ENCODE data around the gene TUBAL3.
A peak's percentile ranks its signal among the peaks of the same experiment; 100 is the strongest.

TUBAL3 gene

DNA sequence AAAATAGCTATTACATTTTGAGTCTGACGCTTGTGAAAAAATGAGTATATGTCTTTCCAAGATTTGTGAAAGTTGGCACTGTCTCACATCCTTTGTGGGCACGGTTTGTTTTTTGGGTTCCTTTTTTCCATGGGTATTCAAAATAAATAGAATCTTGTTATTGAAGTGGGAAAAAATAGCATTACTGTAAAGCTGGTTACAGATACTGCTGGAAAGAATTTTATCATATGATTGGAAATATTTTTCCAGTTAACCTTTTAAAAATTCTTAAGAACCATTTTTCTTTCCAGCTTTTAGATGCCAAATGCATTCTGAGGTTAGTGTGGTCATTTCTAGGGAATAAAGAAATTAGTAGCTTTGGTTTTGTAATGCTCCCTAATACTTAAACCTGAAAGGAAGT lies 19.1 kb upstream of the TUBAL3 start:
- no peak overlapping the region for H3K27ac ChIP-seq

DNA sequence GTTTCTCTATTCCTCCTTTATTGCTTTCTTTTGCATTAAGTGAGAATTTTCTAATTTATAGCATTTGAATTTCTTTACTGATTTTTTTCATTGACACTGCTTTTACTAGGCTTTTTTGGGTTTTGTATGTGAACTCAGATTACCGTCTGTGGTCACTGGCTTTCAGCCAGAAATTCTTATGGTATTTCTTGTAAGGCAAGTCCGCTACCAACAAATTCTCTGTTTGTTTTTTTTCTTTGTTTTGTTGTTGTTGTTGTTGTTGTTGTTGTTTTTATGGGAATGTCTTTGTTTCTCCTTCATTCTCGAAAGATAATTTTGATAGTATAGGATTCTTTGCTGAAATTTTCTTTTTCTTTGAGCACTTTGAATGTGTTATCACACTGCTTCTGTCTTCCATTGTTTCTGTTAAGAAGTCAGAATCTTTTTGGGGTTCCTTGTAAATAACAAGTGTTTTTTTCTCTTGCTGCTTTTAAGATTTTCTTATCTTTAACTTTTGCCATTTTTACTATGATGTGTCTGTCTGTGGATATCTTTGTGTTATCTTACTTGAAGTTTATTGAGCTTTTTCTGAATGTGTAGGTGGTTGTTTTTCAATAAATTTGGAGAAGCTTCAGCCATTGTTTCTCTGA lies 15.0 kb upstream of the TUBAL3 start:
- H3K27ac ChIP-seq, result no peak overlapping the region
- no peak for TF ChIP-seq ZFX (IDR thresholded peaks at IDR 0.05; ENCODE audit: borderline replicate concordance)
- TF ChIP-seq, protein P1, sequence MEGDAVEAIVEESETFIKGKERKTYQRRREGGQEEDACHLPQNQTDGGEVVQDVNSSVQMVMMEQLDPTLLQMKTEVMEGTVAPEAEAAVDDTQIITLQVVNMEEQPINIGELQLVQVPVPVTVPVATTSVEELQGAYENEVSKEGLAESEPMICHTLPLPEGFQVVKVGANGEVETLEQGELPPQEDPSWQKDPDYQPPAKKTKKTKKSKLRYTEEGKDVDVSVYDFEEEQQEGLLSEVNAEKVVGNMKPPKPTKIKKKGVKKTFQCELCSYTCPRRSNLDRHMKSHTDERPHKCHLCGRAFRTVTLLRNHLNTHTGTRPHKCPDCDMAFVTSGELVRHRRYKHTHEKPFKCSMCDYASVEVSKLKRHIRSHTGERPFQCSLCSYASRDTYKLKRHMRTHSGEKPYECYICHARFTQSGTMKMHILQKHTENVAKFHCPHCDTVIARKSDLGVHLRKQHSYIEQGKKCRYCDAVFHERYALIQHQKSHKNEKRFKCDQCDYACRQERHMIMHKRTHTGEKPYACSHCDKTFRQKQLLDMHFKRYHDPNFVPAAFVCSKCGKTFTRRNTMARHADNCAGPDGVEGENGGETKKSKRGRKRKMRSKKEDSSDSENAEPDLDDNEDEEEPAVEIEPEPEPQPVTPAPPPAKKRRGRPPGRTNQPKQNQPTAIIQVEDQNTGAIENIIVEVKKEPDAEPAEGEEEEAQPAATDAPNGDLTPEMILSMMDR (IDR thresholded peaks at IDR 0.05), result no peak

More for the DNA sequence above, 19.1 kb upstream of the TUBAL3 start:
- TF ChIP-seq, protein P1 (IDR thresholded peaks at IDR 0.05), result no peak
- TF ChIP-seq ZFX (IDR thresholded peaks at IDR 0.05; ENCODE audit: borderline replicate concordance), result no peak

DNA sequence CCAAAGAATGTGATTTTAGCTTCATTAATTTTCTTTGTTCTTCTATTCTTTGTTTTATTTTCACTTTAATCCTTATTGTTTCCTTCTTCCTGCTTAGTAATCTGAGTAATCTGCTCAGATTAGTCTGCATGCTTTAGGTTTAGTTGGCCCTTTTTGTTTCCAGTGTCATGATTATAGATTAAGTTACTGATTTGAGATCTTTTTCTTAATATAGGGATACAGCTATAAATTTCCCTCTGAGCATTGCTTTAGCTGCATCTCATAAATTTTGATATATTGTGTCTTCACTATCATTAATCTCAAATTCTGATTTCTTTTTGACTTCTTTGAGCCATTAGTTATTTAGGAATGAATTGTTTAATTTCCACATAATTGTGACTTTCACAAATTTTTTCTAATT lies 14.0 kb upstream of the TUBAL3 start:
- TF ChIP-seq, protein P1 (IDR thresholded peaks at IDR 0.05), result no peak
- TF ChIP-seq ZFX (IDR thresholded peaks at IDR 0.05; ENCODE audit: borderline replicate concordance), result no peak
- no peak overlapping the region for H3K27ac ChIP-seq

DNA sequence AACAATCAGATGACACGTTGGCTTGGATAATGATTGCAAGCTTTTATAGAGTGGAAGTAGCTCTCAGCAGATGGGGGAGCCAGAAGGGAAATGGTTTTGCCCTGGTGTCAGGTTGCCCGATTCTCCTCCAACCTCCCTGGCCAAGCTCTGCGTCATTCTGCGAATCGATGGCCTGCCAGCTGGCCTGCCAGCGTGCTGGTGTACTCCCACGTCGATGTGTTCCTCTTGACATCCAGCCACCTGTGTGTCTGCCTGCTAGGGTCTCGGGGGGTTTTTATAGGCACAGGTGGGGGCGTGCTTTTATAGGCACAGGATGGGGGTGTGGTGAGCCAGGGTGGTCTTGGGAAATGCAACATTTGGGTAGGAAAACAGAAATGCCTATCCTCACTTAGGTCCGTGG lies 12.4 kb upstream of the TUBAL3 start:
- no peak for TF ChIP-seq ZFX (IDR thresholded peaks at IDR 0.05; ENCODE audit: borderline replicate concordance)
- TF ChIP-seq, protein P1 (IDR thresholded peaks at IDR 0.05), result no peak
- H3K27ac ChIP-seq, result no peak overlapping the region

DNA sequence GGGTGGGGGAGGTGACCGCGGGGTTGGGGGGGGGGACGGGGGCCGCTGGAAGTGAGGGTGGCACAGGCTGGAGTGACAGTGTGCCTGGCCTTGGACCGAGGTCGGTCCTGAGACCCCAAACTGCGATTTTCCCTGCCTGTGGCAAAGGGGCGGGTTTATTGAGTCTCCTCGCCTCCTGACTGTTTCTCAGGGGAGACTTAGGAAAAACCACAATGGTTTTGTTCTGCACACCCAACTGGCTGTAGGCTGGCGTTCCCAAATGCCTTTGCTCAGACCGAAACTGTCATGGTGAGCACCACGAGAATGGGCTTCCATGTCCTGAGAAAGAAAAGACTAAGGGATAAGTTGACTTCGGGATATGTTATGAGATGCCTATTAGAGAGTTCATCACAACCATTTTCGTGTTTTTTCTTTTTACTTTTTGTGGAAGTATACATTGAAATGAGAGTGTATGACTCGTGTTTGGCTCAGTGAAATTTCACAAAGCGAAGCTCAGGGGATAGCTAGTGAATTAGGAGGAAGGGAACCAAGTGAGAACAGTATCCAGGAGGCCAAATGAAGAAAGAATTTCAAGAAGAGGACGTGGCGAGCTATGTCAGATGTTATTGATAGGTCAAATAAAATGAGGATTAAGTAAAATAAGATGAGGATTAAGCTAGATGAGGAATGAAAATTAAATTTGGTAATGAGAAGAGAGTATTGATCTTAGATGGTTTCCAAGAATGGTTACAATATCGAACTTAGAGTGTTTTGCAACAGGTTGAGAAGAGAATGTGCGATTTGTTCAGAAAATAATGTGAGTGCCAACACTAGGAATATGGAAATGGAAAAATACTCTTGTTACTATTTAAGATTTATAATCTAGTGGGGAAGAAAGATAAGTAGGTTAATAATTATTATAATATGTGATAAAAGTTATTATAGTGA lies 8.6 kb upstream of the TUBAL3 start:
- peak overlapping the region; percentile 69 for H3K27ac ChIP-seq
- TF ChIP-seq, protein P1 (IDR thresholded peaks at IDR 0.05), result no peak
- no peak for TF ChIP-seq ZFX (IDR thresholded peaks at IDR 0.05; ENCODE audit: borderline replicate concordance)

DNA sequence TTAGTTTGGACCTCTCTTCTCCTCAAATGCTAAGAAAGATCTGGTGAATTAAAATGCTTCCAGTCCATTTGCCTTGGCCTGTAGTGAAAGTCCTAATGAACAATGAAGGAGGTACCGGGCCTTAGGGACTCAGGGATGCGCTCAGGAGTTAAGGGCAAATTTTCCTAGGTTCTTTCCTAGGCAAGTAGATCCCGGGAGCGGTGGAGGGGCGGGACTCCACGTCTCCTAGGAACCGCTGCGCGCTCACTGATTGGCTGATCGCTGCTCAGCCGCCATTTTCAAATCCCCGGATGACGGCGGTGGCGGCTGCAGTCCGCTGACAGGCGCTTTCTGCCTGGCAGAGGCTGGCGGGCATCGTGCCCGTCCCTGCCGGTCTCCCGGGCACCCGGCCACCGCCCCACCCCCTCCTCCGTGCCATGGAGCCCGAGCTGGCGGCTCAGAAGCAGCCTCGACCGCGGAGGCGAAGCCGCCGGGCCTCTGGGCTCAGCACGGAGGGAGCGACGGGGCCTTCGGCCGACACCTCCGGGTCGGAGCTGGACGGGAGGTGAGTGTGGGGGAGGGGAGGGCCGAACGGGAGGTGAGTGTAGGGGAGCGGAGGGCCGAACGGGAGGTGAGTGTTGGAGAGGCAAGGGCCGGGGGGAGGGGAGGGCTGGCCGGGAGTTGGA lies 7.8 kb upstream of the TUBAL3 start, which contains the start of gene NET1:
Gene NET1 (plus strand): TSS at position 281 of the 665 bp plus-strand sequence. CDS start 136 bp downstream, at position 417.
- H3K27ac ChIP-seq, result peak within 1 kb of the TSS; percentile 69

More for the DNA sequence above, 7.8 kb upstream of the TUBAL3 start, which contains the start of gene NET1:
- no peak for TF ChIP-seq ZFX (IDR thresholded peaks at IDR 0.05; ENCODE audit: borderline replicate concordance)
- TF ChIP-seq, protein P1 (IDR thresholded peaks at IDR 0.05), result no peak

All from 22Rv1 (cell line).